Frontal cortex (tissue), 4 donors: ENCODE measurements around the gene LURAP1L. TPM values are rescaled to one million over a fixed set of nuclear protein-coding genes. Genes with fewer than 3 reads are reported as not detected.

Experiments used
- DNase-seq, 2 donors: peaks; one replicate each; pipeline ENCODE4 v3.0.0; 2012; ENCODE audit warnings: low spot score in 2 of 2
- FAIRE-seq: peaks from 2 replicates; lab custom pipeline; 2012; peaks lifted over from hg19 to GRCh38; lab: Jason Lieb, UNC
- total RNA-seq: library from RNA; depleted of rRNA; stranded (reverse); fragments of >200 nt; gene quantifications from one replicate; pipeline ENCODE4 v1.2.3, GENCODE V29; 2014
- donor health status: control.
- donor health status: control.
- donor health status: control.

Gene LURAP1L
- 1.6 TPM for total RNA-seq

DNA sequence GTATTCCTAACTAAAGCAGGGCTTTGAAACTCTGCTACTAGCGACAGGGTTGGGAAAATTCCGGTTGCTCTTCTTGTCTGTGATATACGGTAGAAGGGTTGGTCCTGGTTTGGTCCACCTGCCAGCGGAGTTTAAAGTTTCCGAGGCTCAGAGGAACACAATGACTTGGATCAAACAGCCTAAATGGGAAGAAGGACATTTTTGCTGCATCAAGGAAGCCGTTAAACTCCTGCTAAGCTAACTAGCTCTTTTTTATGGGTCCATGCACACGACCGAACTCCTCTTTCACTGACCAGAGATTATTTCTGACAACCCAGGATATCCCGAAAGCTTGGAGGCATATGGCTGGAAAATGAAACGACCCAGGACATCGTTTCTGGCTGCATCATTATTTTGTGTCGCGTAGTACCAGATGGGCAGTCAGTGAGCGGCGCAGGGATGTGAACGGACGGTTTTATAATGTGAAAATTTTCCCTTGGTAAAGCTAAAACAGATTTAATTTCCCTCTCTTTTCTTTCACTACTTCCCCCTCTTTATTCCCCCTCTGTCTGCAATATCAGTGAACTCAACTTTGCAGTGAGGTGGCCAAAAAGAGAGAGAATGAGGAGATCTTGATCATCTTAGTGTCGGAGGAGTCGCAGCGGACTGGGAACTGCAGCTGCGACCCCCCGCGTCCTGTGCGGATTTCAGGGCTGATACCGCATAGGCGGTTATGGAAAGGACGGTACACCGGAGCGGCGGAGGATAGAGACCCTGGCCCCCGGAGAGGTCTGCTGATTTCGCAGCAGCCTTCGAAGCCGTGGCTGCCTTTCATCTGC is at the start of gene LURAP1L:
LURAP1L (plus strand) TSS at position 160 of the 818 bp plus-strand sequence. CDS start 696 bp downstream, outside the sequence.
- FAIRE-seq (no peak), DNase-seq (peak; percentile 39 to 48)

- no peak for DNase-seq
- no peak for FAIRE-seq
These were observed 48.0 kb upstream of the LURAP1L start for GRCh38 chr9:12726795-12727194.

GRCh38 chr9:12730198-12730597 is 44.6 kb upstream of the LURAP1L start:
- FAIRE-seq, result no peak
- no peak for DNase-seq

GRCh38 chr9:12730927-12731326 is 43.9 kb upstream of the LURAP1L start:
- FAIRE-seq (peak; percentile 61), DNase-seq (no peak)

DNA sequence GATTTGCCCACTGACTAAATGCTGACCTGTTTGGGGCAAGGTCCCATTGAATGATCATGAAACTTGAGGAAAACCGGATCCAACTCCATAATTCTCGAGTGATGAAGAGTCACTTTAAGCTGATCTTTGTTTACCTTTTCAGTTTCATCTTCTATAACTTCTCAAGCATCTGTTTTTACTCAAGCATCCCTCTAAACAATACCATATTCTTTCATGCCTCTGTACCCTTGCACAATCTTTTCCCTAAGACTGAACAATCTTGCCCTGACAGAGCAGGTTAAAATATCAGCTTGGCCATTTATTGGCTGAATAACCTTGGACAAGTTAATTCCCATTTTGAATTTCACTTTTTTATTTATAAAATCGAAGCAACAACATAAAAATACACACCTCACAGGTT is 41.8 kb upstream of the LURAP1L start:
- DNase-seq, result no peak
- no peak for FAIRE-seq

DNA sequence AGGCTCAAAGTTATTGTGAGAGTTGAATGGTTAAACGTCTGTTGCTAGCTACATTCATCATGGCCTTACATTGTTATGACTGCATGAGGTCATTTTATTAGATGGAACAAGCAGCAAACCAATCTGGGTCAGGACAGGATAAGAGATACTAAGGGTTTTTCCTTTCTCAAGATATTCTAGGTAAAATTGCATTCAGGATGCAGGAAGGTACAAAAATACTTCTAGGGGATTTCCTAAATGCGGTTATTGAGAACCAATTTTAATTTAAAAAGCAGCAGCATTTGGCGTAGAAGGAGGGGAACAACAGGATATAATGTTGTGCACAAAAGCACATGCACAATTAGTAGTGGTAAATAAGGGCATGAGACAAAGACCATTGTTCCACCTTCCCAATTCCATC is 39.2 kb upstream of the LURAP1L start:
- DNase-seq (no peak), FAIRE-seq (no peak)

GRCh38 chr9:12737871-12738270 is 36.9 kb upstream of the LURAP1L start:
- no peak for DNase-seq
- FAIRE-seq, result no peak

DNA sequence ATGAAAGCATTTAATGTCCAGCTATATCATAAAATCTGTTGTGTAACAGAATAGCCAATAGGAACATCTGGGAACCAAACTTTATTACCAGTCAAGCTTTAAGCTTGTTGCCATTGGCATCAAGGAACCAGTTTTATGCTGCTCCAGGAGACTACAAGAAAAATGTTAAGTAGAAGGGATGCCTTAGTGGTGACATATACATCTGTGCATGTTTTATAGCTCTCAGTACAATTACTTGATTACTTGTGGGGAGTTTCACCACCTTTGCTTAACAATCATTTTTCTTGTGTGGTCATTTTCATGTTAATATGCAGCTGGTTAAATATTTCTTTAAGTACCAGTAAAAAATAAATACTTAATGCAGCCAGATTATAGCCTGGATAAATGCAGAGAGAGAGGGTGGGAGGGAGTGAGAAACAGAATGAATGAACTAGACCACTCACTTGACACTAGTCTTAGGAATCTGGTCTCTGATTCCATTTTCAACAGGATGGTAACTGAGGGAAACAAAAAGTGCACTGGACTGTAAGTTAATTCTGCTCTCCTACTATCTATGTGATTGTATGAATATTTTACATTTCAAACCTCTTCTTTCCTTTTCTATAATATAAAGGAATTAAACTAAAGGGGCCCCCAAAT is 35.7 kb upstream of the LURAP1L start:
- DNase-seq (no peak), FAIRE-seq (no peak)

GRCh38 chr9:12740845-12741244 is 34.0 kb upstream of the LURAP1L start:
- DNase-seq (no peak), FAIRE-seq (no peak)

DNA sequence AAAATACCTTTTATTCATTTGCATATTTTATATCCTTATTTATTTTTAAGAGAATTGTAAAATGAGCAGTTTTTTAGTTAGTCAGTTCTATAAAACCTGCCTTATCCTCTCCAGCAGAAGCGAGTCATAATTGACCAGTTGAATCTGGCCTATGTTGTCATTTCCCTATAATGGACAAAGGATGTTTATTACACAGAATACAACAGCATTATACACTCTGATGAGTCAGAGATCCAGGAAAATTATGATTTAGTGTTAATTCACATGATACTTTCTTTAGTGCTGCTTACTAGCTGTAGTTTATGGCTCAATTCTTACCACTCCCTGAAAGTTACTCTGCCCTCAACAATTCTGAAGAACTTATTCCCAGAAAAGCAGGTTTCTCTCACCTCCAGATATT is 26.8 kb upstream of the LURAP1L start:
- FAIRE-seq (no peak), DNase-seq (no peak)

- FAIRE-seq, result no peak
- no peak for DNase-seq
These were observed 25.9 kb upstream of the LURAP1L start for GRCh38 chr9:12748954-12749353.

- DNase-seq (no peak), FAIRE-seq (no peak)
These were observed 20.9 kb upstream of the LURAP1L start for GRCh38 chr9:12753931-12754330.

- peak; percentile 44 for FAIRE-seq
These were observed 15.1 kb upstream of the LURAP1L start for GRCh38 chr9:12759761-12760160.

GRCh38 chr9:12760758-12761157 is 14.1 kb upstream of the LURAP1L start:
- DNase-seq, result no peak

More at GRCh38 chr9:12759761-12760160, 15.1 kb upstream of the LURAP1L start:
- DNase-seq, result no peak

GRCh38 chr9:12764150-12764549 is 10.7 kb upstream of the LURAP1L start:
- DNase-seq (no peak), FAIRE-seq (no peak)

More at GRCh38 chr9:12760758-12761157, 14.1 kb upstream of the LURAP1L start:
- peak; percentile 8 for FAIRE-seq

GRCh38 chr9:12765088-12765798 is 9.6 kb upstream of the LURAP1L start:
- no peak for DNase-seq
- FAIRE-seq, result no peak

- FAIRE-seq, result no peak
- DNase-seq, result no peak
These were observed 8.5 kb upstream of the LURAP1L start for GRCh38 chr9:12766357-12766756.

GRCh38 chr9:12770261-12770660 is 4.6 kb upstream of the LURAP1L start:
- DNase-seq, result no peak
- no peak for FAIRE-seq

DNA sequence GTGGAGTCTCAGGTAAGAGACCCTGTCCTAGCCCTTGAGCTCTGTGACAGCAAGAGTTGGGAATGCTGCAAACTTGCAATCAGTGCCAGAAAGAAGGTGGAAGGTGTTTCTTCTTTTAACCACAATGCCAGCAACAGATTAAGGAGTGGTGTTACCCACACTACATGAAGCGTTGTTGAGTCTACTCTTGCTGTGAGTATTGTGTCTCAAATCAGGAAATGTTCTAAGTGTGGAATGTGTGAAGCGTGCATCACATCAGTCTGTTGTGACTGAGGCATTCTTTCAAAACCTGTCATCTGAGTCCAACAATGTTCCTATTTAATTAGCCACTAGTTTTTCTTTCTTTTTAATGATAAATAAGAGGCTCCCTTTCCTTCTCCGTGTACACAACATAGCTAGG is 2.9 kb upstream of the LURAP1L start:
- DNase-seq, result no peak
- FAIRE-seq, result no peak

DNA sequence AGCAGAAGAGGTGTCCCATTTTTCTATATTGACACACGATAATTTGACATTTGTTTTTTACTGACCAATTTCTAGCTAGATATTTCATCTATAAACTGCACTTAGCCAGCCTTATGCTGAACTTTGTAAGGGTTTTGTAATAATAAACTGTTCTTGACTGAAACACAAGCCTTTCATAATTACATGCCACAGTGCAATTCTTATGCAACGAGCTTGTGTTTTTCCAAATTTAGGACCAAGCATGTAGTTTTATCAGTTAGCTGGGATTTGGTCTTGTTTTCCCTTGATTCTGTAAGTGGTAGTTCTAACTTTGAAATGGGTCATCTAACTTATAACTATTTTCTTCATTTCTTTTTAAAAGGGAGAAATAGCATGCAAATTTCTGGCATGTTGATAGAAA is 1.3 kb upstream of the LURAP1L start:
- no peak for DNase-seq
- FAIRE-seq, result no peak
